NOMO-1 treated with DMSO at 0.1 percent for 48 hours (cell line): ENCODE results near the gene C2CD2.

ENCODE experiments used
- DNase-seq: peaks from one replicate; lab custom pipeline; 2025; ENCODE audit not compliant: unreplicated experiment; lab: John Stamatoyannopoulos, UW

The C2CD2 gene

DNA sequence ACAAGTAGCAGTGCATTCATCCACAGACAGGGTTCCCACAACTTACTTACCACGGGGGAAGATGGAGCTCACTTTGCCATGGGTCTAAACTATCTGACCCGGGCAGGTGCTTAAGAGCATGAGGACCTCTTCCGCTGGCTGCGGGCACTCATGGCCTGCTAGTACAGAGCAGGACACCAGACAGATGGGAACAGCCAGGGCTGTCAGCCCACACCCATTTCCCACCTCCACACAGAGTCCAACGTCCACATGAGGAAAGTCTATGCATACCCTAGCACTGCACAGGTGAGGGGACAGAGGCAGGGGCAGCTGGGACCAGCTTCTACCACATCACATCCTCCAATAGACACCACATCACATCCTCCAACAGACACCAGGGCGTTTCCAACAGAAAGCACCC, 38.9 kb downstream of the C2CD2 start:
- DNase-seq: no peak

DNA sequence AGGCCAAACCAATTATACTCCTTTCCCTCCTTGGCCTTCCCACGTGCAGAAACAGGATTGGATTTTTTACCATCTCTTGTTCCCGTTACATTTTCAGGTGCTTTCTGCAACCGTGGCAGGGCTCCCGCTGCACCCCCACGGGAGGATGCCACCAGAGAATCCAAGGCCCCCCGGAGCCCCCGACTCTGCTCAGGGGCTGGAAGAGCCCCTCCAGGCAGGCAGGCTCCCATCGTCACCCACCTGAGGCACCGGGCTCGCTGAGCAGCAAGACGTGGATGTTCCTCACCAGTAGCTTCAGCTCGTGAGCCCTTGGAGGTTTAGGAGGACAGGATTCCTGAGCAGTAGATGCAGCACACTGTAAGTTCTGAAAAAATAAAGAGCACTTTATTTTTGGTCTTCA, 39.5 kb downstream of the C2CD2 start:
- no peak for DNase-seq

GRCh38 chr21:41913230-41913629, 40.6 kb downstream of the C2CD2 start:
- DNase-seq: no peak

DNA sequence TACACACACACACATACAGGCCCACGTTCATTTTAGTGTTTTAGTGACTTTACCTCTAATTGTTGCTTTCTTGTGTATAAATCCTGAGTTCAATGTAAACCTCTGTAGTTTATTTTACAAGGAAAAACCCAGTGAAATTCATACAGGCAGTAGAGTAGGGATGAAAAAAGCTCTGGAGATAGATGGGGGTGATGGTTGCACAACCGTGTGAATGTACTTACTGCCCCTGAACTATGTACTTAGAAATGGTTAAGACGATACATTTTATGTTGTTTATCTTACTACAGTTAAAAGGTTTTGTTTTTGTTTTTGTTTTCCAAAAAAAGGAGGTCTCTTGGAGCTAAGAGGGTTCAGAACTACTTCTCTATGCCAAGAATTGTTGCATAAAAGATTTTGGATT, 45.0 kb downstream of the C2CD2 start:
- DNase-seq: no peak

DNA sequence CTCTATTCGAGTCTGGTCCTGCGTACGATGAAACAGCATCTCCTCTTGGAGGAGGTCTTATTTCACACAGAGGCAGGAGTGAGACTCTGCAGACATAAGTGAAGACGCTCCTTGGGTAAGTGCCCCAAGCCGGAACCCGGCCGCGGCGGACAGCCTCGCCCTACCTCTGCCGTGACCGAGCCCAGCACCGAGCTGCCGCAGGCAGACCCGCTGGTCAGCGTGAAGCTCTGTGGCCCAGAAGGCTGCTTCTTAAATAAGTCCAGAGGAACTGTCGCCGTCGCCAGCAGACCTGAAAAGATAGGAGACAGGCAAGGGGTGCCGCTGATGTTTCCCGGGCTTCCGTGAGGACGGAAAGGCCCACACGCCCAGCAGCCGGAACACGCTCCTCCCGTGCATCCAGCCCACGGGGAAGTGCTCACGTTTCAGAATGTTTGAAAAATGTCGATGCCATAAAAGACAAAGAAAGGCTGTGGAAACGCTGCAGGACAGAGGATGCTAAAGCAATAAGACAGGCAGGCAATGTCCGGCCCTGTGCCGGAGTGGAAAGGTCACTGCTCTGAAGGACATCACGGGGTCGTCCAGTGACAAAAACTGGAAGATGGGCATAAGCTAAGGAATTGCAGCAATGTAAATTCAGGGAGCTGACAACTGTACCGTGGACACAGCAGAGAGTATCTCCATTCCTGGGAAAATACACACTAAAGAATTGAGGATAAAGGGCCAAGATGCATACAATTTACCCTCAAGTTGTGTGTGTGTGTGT, 46.1 kb downstream of the C2CD2 start:
- no peak for DNase-seq

DNA sequence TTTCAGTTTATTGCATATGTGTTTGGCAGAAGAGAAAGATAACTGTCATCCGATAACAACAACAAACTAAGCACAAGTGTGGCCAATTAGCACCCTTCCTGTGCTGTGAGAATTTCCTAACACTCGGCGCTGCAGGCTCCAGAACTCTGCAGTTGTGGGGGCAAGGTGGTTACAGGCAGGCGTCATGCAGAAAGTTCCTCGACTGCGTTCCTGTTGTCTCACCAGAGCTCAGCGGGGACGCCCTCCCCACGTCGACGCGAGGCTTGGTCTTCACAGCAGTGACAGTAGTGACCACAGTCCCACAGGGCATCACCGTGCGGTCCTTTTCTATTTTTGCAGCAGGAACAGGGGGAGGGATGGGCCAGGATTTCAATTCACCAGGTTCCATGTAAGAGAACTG, 47.0 kb downstream of the C2CD2 start:
- DNase-seq: no peak

GRCh38 chr21:41903559-41904351, 50.1 kb downstream of the C2CD2 start:
- DNase-seq: no peak

DNA sequence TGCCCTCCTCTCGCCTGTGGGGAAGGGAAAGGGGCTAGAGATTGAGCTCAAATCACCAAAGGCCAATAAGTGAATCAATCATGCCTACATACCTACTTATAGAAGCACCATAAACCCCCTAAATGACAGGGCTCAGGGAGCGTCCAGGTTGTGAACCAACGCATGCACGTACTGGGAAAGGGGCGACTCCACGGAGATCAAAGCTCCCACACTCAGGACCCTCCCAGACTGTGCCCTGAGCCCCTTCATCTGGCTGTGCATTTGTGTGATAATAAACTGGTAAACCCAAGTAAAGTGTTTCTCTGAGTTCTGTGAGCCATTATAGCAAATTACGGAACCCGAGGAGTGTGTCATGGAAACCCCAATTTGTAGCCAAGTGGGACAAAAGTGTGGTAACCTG, 50.9 kb downstream of the C2CD2 start:
- DNase-seq: no peak

GRCh38 chr21:41901782-41902181, 52.0 kb downstream of the C2CD2 start:
- DNase-seq: no peak

GRCh38 chr21:41901099-41901498, 52.7 kb downstream of the C2CD2 start:
- DNase-seq: no peak

DNA sequence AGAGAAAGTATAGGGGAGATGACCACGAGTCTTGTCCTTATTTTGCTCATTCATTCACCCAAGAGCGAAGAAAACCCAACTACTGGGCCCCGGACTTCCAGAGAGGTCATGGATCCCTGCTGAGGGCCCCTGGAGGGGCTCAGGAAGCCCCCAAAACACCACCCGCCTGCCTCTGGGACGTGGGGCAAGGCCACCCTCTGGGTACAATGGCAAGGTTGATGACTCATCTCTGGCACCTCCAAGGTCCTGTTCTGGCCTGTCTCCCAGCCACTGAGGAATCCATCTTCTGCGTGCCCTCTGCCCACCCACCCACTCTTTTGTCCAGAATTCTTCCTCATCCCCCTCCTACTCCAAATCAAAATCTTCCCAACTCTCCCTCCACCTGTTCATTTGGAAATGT, 53.4 kb downstream of the C2CD2 start:
- no peak for DNase-seq

GRCh38 chr21:41899426-41900202, 54.2 kb downstream of the C2CD2 start:
- no peak for DNase-seq

- DNase-seq: no peak
These were observed 54.8 kb downstream of the C2CD2 start for GRCh38 chr21:41898998-41899397.

DNA sequence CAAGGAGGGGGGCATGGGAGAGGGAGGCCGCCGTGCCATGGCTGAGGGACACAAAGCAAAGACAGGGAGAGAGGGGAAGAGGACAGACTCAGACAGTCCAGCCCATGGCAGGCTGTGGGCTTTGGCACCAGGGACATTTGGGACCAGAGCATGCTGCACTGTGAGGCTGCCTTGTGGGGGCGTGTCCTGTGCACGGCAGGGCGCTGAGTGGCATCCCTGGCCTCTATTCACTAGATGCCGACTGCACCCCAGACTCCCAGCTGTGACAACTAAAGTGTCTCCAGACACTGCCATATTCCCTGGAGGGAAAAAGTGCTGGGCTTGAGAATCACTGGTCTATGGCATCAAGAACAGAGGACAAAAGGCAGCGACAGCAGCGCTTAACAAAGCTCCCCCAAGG, 56.1 kb downstream of the C2CD2 start:
- DNase-seq: no peak

- no peak for DNase-seq
These were observed 56.7 kb downstream of the C2CD2 start for GRCh38 chr21:41897047-41897669.

DNA sequence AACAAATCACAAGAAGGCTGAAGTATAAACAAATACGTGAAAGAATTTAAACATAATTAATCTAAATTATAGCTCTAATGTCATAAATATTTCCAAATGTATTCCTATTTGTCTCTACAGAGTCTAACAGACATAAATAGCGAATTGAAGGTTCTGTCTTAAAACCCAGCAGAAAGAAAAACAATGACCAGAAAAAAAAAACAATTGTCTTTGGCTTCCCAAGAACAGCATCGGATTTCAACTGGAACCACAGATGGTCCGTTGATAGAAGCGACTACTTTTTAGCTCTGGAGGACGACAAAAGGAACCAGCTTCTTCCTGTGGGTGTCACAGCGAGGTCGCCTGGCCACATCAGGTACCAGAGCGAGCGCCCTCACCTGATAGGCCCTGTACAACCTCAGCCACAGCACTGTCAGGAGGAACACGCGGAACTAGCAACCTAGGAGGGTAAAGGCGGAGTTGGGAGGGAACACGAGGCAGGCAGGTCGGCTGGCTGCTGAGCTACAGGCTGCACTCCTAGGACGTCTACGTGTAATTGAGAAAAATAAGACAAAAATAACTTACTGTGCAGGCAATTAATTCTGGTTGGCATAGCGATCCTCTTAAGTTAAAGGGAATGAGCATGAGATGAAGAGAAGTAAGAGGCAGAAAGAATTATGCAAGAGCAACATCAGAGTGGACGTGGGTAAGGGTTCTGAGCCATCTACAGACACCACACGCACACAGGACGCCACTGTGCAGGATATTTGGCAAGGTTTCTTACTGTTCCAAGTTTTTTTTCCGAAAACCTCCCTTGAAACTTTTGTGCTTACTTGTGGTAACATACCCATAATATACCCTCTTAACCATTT, 58.0 kb downstream of the C2CD2 start:
- DNase-seq: no peak

- DNase-seq: no peak
These were observed 58.8 kb downstream of the C2CD2 start for GRCh38 chr21:41894922-41895557.

- no peak for DNase-seq
These were observed 59.3 kb downstream of the C2CD2 start for GRCh38 chr21:41894511-41894910.

GRCh38 chr21:41892726-41893125, 61.1 kb downstream of the C2CD2 start:
- DNase-seq: no peak

DNA sequence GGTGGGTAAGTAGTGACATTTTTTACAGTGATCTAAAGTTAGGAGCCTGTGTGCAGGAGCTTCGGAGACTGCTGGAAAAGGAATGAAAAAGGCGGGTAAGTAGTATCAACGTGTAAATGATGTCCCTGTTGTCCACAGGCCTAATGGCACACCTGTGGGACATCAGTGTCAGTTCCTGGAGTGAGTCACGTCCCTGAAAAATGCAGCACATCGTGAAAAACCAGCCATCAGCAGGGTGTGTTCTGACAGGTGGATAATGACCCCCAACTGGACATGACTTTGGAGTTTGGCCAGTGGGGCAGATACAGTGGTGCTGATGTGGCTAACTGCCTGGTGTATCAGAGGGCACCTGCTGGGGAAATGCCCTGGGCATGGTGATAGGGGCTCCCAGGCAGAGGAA, 62.7 kb downstream of the C2CD2 start:
- no peak for DNase-seq
